ENCODE measurements around the gene PHOSPHO1.
A peak's percentile ranks its signal among the peaks of the same experiment; 100 is the strongest.

Gene PHOSPHO1

DNA sequence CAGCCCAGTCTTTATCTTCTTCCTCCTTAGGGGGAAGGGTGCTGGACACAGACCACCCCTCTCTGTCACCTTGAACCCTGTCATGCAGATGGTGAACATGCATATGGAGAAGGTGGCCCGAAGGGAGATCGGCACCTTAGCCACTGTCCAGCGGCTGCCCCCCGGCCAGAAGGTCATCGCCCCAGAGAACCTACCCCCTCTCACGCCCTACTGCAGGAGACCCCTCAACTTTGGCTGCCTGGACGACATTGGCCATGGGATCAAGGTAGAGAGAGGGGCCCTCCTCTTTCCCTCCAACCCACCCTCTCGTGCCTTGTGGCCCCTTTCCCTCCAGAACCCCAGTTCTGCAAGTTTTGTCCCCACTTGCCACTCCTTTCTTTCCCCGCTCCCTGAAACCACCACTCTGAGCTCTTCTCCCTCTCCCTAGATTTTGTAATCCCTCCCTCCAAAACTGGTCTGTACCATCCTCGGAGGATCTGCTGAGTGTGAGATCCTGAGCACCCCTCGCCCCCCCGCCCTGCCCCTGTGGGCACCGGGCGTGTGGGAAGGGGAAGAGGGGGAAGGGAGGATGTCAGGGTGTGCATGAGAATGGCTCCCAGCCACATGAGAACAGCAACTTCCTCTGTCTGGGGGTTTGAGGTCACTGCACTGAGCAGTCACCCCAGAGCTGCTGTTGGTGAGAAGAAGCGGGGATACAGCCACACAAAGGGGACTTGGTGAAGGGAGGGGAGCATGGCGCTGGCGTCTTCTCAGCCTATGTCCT lies 12.8 kb downstream of the PHOSPHO1 start:
- DNase-seq = peak; percentile 86 to 91

DNA sequence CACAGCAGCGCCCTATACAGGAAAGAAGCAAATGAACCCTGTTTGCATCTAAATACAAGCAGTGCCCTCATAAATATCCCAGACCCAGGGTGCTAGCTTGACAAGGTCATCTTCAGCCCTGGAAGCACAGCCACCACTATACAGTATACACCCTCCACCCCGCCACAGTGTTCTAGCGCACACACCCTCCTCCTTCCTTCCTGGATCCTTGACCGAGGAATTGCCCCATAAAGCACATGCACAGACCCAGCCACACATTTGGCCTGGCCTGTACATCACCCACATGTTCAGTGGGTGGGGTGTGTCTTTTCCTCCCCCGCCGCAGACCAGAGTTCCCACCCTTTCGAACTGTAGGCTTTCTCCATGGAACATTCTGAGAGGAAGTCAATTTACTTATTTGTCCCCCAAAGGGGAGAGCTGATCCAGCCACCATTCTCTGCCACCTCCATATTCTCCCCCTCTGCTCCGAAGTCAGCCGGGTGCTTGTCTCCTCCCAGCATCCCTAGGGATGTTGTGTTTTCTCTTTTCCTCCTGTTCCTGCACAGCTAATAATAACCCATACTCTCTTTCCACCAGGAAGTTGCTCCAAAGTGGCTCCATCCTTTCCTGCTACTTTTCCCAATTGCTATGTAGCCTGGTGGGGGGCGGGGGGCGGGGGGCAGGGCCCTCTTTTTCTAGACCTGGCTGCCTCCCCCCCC lies 13.5 kb downstream of the PHOSPHO1 start:
- DNase-seq = peak; percentile 60 to 67

DNA sequence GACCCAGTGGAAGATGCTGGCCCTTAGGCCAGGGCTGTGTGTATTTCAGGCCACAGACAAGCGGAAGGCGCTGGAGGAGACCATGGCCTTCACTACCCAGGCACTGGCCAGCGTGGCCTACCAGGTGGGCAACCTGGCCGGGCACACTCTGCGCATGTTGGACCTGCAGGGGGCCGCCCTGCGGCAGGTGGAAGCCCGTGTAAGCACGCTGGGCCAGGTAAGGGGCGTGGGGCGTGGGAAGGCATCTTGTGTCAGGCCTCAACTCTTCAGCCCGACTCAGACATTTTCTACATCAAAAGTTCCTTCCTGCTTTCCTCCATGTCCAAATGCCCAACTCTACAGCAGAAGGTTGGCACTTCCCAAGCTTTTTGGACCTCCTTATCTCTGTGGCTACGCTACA lies 14.1 kb downstream of the PHOSPHO1 start:
- no peak for DNase-seq

DNA sequence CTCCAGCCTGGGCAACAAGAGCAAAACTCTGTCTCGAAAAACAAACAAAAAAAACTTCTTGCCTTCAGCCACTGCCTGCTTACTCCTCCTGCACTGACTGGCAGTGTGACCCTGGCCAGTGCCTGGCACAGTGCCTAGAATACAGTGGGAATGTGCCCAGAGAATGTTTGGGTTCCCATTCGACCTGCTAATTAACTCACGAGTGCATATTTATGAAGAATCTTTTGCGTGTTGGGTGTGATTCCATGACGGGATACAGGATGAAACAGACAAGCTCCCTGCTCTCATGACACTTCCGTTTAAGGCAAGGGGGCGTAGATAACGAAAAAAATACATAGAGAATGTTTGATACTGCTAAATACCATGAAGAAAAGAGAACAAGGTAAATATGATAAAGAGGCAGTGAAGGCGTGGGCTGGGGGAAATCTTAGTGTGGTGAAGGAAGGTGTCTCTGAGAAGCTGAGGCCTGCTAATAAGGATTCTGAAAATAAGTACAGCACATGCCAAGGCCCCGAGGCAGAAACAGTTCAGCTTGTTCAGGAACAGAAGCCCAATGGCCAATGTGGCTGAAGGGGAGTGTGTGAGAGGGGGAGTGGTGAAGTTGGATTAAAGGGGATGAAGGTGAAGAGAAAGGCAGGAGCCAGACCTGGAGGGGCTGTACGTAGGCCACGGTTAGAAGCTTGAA lies 15.8 kb downstream of the PHOSPHO1 start:
- DNase-seq = no peak

DNA sequence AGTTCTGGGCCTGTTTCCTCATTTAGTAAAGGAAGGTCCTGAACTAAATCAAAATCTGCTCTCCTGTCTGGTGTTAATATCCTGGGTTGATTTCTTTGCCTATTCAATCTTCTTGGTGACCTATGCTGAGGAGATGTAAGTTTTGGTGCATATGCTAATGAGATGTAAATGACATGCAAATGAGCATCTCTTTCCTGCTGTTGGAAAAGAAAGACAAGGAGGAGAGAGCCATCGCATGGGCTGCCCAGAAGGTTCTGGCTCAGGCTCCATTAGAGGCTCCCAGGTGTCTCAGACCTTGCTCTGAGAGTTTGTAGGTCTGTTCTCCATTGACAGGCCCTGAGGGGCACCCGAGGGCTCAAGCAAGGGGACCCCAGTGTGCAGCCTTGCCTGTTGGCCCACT lies 16.7 kb downstream of the PHOSPHO1 start:
- no peak for DNase-seq

DNA sequence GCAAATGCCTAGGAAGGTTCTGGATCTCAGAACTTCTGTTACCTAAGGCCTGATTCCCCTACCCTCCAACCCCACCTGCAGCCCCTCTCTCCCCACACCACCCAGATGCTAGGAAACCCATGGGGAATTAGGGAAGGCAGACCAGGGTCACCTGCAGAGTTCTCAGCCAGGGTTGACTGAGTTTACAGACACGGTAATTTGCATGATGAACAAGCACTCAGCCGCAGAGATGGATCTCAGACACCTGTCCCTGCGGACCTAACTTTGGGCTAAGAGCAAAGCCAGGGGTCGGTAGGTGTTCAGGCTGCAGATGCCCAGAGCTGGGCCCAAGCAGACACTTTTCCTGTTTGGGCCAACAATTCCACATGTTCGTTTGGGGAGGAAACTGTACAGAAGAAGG lies 17.2 kb downstream of the PHOSPHO1 start:
- DNase-seq = no peak

DNA sequence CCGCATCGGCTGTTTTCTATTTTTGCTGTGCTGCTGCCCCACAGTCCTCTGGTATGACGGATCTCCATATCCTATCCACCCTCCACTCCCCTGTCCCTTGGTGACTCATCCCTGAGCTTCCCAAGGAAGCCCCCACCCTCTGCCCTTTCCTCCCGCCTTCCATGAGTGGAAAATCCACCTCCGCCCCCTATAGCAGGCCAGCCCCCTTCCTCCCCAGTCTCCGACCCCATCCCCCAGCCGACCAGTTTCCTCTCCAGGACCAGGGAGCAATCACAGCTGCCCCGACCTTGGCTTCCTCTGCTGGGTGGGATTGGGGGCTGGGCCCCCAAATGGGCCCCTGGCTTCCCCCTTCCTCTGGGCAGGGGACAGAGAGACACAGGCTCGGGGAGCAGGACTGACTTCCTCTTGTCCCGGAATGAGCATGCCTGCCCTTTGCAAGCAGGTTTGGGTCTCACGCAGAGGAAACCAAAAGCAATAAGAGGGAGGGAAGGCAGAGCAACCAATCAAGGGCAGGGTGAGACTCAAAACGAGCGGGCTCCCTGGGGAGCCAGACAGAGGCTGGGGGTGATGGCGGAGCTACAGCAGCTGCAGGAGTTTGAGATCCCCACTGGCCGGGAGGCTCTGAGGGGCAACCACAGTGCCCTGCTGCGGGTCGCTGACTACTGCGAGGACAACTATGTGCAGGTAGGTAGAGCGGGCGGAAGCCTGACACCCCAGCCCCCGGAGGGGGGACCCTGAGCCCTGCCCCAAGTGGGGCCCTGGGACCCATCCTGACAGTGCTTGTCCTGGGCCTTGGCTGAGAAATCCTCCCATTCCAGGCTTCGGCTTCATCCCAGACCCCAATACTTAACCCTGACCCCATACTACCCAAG lies 20.2 kb downstream of the PHOSPHO1 start, which contains the start of the genes ABI3 and GNGT2:
Gene ABI3, plus strand, starts transcription at position 550 of the 872 bp plus-strand sequence. Its CDS starts 18 bp downstream, at position 568.
Gene GNGT2, minus strand, starts transcription at position 417 of the 872 bp plus-strand sequence. CDS start 3,152 bp downstream, outside the sequence.
- peak; percentile 51 to 62 for DNase-seq

DNA sequence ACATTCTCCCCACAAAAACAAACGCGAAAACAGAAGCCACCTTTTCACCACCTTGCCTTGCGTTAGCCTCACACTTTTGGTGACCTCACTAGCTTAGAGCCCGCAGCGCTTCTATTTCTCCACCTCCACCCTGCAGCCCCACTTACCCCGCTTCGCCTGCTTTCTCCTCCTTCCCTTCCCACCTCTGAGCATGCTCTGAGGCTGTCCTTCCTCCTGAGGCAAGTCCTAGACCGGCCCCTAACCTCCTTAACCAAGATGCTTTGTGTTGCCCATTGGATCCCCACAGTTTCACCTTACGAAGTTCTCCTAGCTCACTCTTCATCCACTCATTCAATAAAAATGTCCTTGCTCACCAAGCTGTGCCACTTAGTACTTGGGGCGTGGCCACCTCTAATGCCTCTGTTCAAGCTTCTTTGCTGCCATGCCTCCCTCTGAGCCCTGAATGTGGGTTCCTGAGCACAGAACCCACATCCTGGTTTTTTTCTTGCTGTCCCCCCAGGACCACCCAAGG lies 21.5 kb downstream of the PHOSPHO1 start:
- DNase-seq = no peak

DNA sequence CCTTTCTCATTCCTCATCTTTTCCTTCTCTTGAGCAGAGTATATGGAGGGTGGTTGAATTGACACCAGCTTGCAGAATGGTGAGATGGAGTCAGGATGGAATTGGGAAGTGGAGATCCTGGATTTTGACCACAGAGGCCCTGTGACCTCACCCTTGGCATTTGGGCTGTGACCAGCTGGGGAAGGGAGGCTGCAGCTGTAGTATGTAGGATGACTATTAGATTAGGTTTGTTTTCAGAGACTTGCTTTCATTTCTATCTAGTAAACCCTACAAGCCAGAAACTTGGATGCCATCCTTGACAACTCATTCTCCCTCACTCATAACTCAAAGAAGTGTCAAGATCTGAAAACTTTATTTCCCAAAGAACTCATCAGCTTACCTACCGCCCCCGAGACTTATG lies 26.1 kb downstream of the PHOSPHO1 start:
- no peak for DNase-seq

DNA sequence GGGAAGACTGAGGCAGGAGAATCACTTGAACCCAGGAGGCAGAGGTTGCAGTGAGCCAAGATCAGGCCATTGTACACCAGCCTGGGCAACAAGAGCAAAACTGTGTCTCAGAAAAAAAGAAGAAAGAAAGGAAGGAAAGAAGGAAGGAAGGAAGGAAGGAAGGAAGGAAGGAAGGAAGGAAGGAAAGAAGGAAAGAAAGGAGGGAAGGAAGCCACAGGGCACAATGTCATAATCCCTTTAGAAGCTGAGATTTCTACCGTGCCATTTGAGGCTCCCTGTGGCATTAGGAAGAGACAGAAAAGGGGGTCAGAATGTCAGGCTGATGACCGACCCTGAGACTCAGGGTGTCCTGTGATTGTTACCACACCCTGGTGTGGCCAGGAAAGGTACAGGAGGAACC lies 26.8 kb downstream of the PHOSPHO1 start:
- DNase-seq = no peak

DNA sequence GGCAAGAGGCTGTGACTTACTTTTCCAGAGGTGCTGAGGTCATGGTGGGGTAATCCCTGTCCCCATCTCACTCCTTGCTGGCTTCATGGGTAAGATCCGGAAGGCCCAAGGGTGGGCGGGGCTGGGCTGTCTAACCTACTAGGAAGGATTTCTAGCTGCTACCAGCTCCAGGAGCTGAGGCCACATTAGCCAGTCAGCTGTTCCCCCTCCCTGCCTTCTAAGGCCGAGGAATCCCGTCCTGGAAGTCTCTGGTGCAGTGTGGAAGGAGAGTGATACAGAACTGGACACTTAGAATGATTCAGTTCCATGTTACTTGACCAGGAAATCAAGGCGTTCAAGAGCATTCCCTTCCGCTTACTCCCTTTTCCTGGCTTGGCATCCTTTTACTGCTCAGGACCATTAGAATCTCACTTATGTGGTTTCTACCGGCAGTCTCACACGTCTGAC lies 29.1 kb downstream of the PHOSPHO1 start:
- no peak for DNase-seq

DNA sequence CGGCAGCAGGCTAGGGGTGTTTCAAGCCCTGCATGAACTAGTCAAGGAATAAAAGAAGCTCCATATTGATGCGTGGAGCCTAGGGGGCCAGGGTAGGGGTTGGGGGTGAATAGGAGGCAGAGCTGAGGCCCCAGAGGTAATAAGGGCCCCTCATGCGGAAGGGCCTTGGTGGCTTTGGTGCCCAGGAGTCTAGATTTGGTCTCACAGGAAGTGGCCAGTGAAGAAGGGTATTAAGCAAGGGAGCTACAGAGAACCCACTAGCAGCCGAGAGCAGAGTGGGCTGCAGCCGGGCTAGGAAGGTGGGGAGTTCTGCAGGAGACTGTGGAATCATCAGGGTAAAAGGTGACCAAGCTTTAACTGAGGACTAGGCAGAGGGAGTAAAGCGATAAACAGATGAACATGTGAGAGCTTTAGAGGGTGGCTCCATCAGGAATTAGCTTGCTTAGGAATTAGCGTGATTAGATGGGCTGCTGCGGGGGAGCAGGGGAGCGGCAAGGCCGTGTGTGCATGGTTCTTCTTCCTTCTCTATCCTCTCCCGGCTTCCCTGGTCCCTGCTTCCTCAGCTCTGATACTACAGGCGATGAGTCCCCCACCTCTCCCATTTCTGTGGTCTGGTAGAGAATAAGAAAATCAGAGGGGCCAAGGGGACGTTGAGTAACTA lies 30.0 kb downstream of the PHOSPHO1 start:
- no peak for DNase-seq

DNA sequence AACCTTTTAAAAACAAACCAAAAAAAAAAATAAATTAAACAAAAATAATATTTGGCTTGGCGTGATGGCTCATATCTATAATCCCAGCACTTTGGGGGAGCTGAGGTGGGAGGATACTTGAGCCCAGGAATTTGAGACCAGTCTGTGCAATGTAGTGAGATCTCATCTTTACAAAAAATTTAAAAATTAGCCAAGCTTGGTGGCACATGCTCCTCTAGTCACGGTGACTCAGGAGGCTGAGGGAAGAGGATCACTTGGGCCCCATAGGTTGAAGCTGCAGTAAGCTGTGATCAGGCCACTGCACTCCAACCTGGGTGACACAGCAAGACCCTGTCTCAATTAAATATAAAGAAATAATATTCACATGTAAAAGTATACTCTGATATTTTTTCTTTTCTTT lies 32.4 kb downstream of the PHOSPHO1 start:
- DNase-seq = no peak

DNA sequence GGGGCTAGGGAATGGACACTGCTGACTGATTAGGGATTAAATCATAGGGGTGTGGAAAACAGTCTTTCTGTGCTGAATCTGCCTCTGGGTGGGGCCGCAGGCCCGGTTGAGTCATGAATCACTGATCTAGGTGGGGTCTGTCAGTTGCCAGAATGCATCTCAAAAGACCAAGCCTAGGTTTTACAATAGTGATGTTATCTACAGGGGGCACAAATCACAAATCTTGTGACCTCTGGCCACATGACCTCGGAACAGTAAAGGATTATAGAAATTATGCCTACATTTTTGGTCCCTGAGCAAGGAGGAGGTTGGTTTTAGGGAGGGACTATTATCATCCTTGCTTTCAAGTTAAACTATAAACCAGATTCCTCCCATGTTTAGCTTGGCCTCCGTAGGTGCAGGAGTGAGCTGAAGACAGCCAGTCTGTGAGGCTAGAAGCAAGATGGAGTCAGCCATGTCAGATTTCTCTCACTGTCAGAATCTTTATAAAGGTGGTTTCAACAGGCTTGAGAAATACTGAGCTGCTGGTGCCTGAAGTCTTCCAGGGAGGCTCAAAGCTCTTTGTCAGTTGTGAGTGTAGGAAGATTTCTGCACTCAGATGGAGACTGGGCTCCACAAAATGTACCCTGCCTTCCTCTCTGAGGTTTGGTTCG lies 33.1 kb downstream of the PHOSPHO1 start:
- DNase-seq = no peak

DNA sequence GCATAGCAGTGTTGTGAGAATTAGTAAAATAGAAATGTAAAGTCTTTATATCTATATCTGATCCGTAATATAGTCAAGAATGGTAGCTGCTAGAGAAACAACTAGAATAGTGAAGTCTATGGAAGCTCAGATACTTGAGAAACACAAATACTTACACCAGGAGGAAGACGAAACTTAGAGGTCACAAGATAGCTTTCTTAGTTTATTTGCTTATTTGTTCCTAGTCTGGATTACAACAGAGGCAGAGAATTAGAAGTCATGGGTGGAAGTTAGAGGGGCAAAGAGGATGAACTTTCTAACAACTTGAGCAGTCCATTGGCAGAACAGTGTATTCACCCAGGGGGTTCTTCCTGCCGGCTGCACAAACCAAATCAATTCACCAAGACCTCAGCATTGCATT lies 34.1 kb downstream of the PHOSPHO1 start:
- DNase-seq = no peak

DNA sequence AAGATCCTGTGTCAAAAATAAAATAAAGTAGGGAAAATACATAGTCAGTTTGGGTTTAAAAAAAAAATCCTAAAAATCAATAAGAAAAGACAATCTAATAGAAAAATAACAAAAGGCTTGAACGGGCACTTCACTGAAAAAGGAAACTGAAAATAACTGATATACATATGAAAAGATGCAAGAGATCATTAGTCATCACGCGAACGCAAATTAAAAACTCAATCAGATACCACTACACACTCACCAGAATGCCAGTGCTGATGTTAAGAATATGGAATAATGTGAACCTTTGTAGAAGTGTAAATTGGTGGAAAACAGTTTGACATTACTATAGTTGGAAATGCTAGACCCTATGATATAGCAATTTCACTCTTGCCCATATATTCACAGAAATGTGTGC lies 34.8 kb downstream of the PHOSPHO1 start:
- DNase-seq = no peak

DNA sequence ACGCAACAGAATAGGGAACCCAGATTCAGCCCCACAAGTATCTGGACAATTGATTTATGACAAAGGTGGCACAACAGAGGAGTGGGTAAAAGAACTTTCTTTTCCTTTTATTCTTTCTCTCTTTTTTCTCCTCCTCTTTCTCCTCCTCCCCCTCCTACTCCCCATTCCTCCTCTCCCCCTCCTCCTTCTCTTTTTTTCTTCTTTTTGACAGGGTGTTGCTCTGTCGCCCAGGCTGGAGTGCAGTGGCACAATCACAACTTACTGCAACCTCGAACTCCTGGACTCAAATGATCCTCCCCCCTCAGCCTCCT lies 36.3 kb downstream of the PHOSPHO1 start:
- no peak for DNase-seq

DNA sequence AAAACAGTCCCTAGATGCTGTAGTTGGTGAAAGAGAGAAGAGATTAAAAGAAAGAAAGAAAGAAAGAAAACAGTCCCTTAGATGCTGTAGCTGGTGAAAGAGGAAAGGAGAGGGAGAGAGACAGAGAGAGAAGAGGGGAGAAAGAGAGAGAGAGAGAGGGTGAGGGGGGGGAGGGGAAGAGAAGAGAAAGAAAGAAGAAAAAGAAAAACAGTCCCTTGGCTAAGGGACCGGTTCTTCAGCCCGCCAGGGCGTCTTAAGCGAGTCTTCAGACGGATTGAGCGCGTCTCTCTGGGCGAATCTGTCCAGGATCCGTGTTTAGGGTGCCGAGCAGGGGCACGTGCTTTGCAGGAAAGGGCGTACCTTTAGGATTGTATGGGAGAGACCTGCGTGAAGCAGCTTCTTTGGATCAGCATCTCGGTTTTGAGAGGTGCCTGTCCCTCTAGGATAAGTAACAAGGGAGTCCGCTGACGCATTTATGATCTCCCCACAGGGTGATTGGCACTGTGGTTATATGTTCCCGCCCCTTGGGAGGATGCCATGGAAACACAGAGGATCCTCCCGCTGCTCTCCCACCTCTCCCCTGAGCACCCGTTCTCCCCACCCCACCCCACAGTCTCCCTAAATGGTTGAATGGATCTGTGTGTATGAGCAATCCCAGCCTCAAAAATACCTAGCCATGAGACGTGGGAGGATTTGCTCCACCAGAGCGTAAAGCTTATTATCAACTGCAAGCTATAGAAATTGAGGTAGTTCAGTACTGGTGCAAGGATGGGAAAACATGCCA lies 36.9 kb downstream of the PHOSPHO1 start:
- DNase-seq = peak; percentile 36 to 40

DNA sequence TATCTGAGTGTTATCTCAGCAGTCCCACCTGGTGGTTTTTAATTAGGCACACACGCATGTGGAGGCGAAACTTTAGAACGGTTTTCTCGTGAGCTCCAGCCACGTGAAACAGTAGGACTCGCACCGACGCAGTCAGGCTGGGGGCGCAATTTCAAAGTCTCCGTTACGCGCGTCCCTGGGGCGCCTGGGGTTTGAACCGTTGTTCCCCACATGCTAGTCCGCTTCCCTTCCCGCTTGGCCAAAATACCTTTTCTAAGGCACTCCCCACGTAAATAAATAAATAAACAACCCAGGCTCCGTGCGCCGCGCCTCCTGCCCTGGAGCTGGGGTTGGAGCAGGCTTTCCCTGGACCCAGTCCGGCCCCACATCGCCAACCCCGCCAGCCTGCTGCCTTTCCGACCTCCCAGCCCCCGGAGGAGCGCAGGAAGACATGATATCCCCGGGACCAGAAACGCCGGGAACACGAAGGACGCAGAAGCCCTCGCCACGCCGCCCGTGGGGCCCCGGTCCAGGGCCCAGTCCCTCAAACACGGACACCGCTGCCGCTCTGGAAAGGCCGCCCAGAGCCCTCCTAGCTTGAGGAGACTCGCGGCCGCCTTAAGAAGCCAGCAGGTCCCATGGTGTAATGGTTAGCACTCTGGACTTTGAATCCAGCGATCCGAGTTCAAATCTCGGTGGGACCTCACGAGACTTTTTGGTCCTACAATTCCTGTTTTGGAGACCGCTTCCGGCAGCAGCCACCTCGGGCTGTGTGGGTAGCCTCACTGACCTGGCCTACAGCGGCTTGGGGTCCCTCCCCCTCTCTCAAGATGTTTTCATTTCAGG lies 38.5 kb downstream of the PHOSPHO1 start:
- DNase-seq = peak; percentile 90 to 95

All from Kasumi-1 (cell line).